Prostate gland (tissue), 2 donors: ENCODE results near the gene PLSCR3. TPM values are rescaled to one million over a fixed set of nuclear protein-coding genes. Genes with fewer than 3 reads are reported as not detected.
A peak's percentile ranks its signal among the peaks of the same experiment; 100 is the strongest.

Experiments
- DNase-seq: peaks from one replicate; pipeline ENCODE4 v3.0.0-alpha.2; 2019; ENCODE audit warnings: low spot score
- H3K27ac ChIP-seq, 2 donors: fragments of 200-600 bp; sonication (generic); 2 replicates each; pipeline ENCODE4 v1.5.1; 2017 to 2019
- H3K27me3 ChIP-seq: fragments of 200-600 bp; sonication (generic); replicated peaks from 2 replicates; pipeline ENCODE4 v1.5.1; 2019; ENCODE audit not compliant: insufficient read depth
- H3K36me3 ChIP-seq, 2 donors: fragments of 200-600 bp; sonication (generic); 1 replicate in 1 of 2; 2 replicates in 1 of 2; pipeline versions ENCODE4 v1.5.1 to v1.8.1; 2017 to 2019
- H3K4me1 ChIP-seq: fragments of 200-600 bp; sonication (generic); replicated peaks from 2 replicates; pipeline ENCODE4 v1.5.1; 2019
- H3K4me3 ChIP-seq, 2 donors: fragments of 200-600 bp; sonication (generic); 2 replicates each; pipeline ENCODE4 v1.5.1; 2017 to 2019
- H3K9me3 ChIP-seq: fragments of 200-600 bp; sonication (generic); 2 replicates; pipeline ENCODE4 v1.5.1; 2017
- CTCF ChIP-seq, 4 experiments: fragments of 200-600 bp in 2 of 4; fragments of 450-650 bp in 2 of 4; sonication (generic) in 2 of 4; IDR thresholded peaks; 1 replicate in 3 of 4; 2 replicates in 1 of 4; pipeline ENCODE4 v1.5.1; 2016 to 2019; ENCODE audit warnings: antibody characterized with exemption in 4 of 4, mild to moderate bottlenecking in 2 of 4, moderate library complexity in 2 of 4
- POLR2A ChIP-seq: fragments of 450-650 bp; IDR thresholded peaks from one replicate; pipeline ENCODE4 v1.6.1; 2016; ENCODE audit warnings: antibody characterized with exemption, mild to moderate bottlenecking
- POLR2AphosphoS5 ChIP-seq: sonication (generic); formaldehyde crosslinking; IDR thresholded peaks from one replicate; pipeline ENCODE4 v1.6.1; 2017; ENCODE audit warnings: antibody characterized with exemption
- WGBS: methylation state at CpG from one replicate; pipeline ENCODE4 v1.1.5; 2018; 5-methylcytosine and 5-hydroxymethylcytosine counted together
- intact Hi-C: fragments of 100-400 bp; cut with DNase I; formaldehyde crosslinking; loops from one replicate; pipeline ENCODE4 v1.14.2; 2022
- total RNA-seq, 2 donors: library from RNA; depleted of rRNA; stranded (reverse); fragments of >200 nt; gene quantifications; one replicate each; pipeline ENCODE4 v1.1.0, GENCODE V29; 2016

The PLSCR3 gene
- total RNA-seq, 2 donors from 2014 or later = 25.8 to 26.4 TPM

GRCh38 chr17:7383742-7384488, 10.4 kb downstream of the PLSCR3 start:
- no peak for DNase-seq
- no peaks in the 10 kb centered on the region for H3K36me3 ChIP-seq

DNA sequence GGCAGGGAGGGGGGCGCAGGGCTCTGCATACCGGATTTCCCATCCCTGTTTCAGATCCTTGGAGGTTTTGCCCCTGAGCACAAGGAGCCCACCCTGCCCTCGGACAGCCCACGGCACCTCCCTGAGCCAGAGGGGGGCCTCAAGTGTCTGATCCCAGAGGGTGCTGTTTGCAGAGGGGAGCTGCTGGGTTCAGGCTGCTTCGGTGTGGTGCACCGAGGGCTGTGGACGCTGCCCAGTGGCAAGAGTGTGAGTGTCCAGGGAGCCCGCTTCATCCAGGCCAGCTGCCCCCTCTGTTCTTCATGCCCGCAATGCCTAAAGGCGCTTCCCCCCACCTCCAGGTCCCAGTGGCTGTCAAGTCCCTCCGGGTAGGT, 11.0 kb downstream of the PLSCR3 start:
- Histone ChIP-seq H3K9me3 (no peaks in the 10 kb centered on the region), H3K4me3 (peak overlapping the region in 1 of 2 donors; percentile 27), H3K27ac (no peak overlapping the region), H3K27me3 (no peaks in the 10 kb centered on the region), H3K36me3 (no peaks in the 10 kb centered on the region), H3K4me1 (peaks cover 10% of the 10 kb centered on the region)
- intact Hi-C loops = no loop called here
- DNase-seq = no peak
- TF ChIP-seq CTCF (IDR thresholded peaks at IDR 0.05) (no peak), POLR2AphosphoS5 (no peak), POLR2A (no peak)
- 82% methylated on average over 10 of the region's 11 CpGs for WGBS

More at GRCh38 chr17:7383742-7384488, 10.4 kb downstream of the PLSCR3 start:
- no peak for TF ChIP-seq CTCF (IDR thresholded peaks at IDR 0.05)
- no peak for TF ChIP-seq POLR2AphosphoS5
- no peak for TF ChIP-seq POLR2A
- H3K4me3 ChIP-seq = peak overlapping the region; percentile 10 to 27
- no peaks in the 10 kb centered on the region for H3K9me3 ChIP-seq
- H3K4me1 ChIP-seq = peaks cover 10% of the 10 kb centered on the region
- no peaks in the 10 kb centered on the region for H3K27me3 ChIP-seq
- H3K27ac ChIP-seq = peak overlapping the region in 1 of 2 donors; percentile 27
- intact Hi-C loops = no loop called here
- 22% methylated on average over 45 of the region's 65 CpGs for WGBS

DNA sequence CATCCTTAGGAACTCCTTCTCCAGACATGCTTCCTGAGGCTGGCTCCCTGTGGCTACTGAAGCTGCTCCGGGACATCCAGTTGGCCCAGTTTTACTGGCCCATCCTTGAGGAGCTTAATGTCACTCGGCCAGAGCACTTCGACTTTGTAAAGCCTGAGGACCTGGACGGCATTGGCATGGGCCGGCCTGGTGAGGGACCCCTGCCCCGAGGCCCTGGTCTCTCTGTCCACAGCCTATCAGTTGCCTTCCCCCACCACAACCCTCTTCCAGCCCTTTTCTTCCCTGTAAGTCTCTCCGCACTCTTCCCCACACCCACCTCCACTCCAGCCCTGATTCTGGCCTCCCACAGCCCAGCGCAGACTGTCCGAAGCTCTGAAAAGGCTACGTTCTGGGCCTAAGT, 11.4 kb downstream of the PLSCR3 start:
- Histone ChIP-seq H3K9me3 (no peaks in the 10 kb centered on the region), H3K27ac (no peak overlapping the region), H3K27me3 (no peaks in the 10 kb centered on the region), H3K4me1 (peaks cover 10% of the 10 kb centered on the region), H3K4me3 (no peak overlapping the region), H3K36me3 (no peaks in the 10 kb centered on the region)
- intact Hi-C loops = no loop called here
- no peak for TF ChIP-seq POLR2A
- 81% methylated on average over 10 of the region's 10 CpGs for WGBS
- no peak for DNase-seq

DNA sequence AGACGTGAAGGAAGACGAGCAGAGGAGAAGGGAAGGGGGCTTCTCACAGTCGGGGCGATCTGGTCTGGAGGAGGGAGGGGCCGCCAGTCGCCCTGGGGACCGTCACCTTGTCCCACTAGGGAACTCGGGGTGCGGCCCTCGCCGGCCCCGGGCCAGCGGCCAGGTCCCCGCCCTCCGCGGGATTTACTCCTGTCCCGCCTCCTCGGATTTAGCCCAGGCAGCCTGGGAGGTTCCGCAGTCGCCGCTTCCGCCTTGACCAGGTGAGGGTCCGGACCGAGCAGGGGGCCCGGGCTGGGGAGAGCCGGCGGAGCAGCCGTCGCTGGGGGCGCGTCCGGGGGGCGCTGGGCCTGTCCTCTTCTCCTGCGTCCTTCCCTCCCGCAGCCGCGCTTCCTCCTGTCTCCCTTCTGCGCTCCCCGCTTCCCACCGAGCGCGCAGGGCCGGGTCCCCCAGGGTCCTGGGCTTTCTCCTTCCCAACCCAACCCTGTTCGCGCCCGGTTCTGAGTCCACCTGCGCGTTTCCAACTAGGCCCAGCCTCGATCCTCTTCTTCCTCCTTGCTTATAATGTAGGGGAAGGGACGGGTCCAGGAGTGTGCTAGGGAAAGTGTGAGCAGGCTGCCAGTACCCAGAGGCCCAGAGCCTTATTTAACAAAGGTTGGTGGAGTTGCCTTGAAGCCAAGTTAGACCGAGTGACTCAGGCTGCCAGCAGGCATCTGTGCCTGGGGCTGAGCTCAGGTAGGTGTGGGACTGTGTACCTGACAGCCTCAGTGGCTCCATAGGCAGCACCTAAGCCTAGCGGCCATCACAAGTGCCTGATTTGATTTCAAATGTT, 13.3 kb downstream of the PLSCR3 start, which contains the start of gene TNK1:
Gene TNK1 (plus strand): TSS at position 235 of the 829 bp plus-strand sequence. CDS start 1,838 bp downstream, outside the sequence.
- TF ChIP-seq POLR2A (peak; percentile 82), POLR2AphosphoS5 (peak; percentile 77), CTCF (IDR thresholded peaks at IDR 0.05) (no peak)
- Histone ChIP-seq H3K4me1 (peaks cover 10% of the 10 kb centered on the region), H3K4me3 (peak within 1 kb of the TSS; percentile 38 to 47), H3K36me3 (no peaks in the 10 kb centered on the region), H3K9me3 (no peaks in the 10 kb centered on the region), H3K27ac (peak within 1 kb of the TSS; percentile 72 to 75), H3K27me3 (no peaks in the 10 kb centered on the region)
- intact Hi-C loops = no loop called here
- DNase-seq = peak; percentile 84
- WGBS = 3% methylated on average over 52 of the region's 52 CpGs

- H3K27me3 ChIP-seq = no peaks in the 10 kb centered on the region
- H3K36me3 ChIP-seq = no peaks in the 10 kb centered on the region
- H3K4me1 ChIP-seq = peaks cover 10% of the 10 kb centered on the region
- peak; percentile 85 for DNase-seq
- H3K27ac ChIP-seq = peak overlapping the region; percentile 72 to 75
- intact Hi-C loops = no loop called here
- peak overlapping the region; percentile 38 to 47 for H3K4me3 ChIP-seq
- 29% methylated on average over 7 of the region's 7 CpGs for WGBS
- TF ChIP-seq POLR2AphosphoS5 (peak; percentile 39), CTCF (IDR thresholded peaks at IDR 0.05) (no peak)
- no peaks in the 10 kb centered on the region for H3K9me3 ChIP-seq
Observed at GRCh38 chr17:7380321-7380720, 14.0 kb downstream of the PLSCR3 start.
